DMS153 (cell line): ENCODE results near the gene MGP.

Experiments
- DNase-seq: peaks from one replicate; lab custom pipeline; 2025; lab: John Stamatoyannopoulos, UW

MGP gene

DNA sequence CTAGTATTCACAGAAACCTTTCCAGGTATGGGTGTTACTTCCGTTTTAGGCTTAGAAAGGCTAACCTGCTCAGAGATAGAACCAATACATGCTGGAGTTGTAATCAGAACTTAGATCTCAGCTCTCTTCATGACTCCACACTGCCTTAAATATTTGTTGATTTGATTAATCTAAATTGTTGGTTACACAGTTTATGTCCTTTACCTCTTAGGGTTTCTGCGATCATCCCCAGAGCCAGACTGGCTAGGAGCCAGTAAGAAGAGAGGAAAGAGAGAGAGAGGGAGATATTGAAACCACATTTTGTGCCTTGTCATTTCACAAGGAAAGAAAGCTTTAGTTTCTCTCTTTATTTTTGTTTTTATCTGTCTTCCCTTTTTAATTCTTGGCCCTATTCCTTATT, 16.8 kb upstream of the MGP start:
- no peak for DNase-seq

DNA sequence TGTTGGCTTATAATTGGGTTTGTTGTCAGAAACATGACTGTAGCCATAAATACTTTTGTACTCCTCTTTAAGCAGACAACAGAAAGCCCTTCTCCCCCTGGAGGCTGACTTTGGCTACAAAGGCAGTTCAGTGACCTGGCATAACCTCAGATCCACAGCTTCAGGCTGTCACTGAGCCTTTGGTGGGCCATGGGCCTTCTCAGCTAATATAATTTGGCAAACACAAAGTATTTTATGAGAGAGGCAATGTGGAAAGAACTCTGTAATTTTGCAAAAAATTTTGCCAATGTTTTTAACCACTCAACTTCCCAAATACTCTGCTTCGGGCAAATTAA, 15.5 kb upstream of the MGP start:
- no peak for DNase-seq

DNA sequence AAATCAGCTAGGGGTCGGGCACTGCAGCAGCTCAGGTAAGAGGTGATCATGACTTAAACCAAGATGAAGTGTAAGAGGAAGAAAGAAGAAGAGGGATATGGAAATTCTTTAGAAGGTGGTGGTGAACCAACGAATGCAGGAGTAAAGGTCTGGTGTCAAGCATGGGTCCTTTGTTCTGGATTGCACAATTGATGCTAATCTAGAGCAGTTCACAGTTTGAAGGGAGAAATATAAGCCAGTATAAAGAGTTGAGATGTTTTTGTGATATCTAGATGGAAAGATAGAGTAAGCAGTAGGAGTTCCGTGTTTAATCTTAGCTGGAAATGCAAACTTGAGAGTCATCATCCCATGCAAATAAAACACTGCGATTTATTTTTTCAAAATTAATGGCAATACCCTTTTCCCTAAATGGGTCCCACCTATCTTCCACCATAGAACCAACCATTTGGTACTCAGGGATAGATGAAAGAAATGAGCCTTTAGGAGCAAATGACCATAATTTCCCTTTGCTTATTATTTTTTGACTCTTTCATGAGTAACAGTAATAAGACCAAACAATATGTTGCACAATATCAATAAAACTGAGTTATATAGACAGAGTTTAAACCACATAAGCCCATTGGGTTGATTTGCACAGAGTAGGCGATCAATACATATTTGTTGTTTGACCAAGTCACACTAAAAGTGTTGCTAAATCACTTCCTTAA, 15.0 kb upstream of the MGP start:
- DNase-seq: no peak

GRCh38 chr12:14896521-14897169, 11.0 kb upstream of the MGP start:
- no peak for DNase-seq

GRCh38 chr12:14893506-14894250, 8.0 kb upstream of the MGP start:
- no peak for DNase-seq

DNA sequence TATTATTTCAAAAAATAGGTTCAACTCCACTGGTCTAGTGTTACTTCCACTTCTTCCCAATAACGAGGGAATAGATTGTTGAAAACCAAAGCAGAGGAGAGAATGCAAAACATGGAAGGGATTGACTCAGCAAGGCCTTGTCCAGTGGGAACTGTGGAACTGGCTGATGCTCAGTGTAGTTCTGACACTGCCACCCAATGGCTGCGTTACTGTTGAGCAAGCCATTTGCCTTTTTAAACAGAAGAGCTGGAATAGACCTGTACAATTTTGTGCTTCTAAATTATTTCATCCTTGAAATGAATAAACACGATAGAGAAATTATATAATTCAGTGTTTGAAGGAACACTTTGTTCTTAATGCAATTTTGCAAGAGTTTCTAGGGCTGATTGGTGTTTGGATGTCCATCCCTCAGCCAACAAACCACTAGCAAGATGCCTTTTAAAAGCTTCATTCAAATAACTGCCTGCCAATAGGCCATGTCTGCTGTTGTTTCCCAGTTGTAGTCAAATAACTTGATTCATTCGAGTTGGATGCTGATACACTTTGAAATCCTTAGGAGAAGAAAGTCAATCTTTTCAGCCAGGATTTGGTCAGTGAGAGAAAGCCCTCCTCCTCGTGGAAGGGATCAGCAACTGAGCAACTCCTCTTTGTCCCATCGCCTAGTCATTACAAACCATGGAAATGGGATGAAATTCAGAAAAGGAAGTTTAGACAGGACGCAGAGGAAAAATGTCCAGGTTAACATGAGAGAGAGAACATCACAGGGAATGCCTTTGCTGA, 7.3 kb upstream of the MGP start:
- no peak for DNase-seq

DNA sequence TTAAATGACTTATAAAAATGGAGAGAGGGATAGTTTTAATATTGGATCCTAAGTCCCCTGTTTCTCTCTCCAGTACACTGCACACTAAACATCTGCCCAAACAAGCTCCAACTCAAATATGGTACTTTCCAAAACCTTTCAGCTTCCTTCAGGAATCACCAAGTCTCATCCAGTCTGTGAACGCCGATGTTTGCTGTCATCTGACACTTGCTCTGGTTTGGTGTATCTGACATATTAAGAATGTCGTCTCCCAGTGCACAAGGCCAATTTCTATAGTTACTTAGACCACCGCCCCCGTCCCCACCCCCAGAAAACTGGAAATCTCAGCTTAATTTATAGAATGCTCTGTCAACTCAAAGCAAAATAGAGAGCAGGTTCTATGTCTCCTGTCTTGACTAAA, 5.0 kb upstream of the MGP start:
- DNase-seq: no peak

GRCh38 chr12:14886271-14886670, 617 bp upstream of the MGP start:
- peak; percentile 55 for DNase-seq

DNA sequence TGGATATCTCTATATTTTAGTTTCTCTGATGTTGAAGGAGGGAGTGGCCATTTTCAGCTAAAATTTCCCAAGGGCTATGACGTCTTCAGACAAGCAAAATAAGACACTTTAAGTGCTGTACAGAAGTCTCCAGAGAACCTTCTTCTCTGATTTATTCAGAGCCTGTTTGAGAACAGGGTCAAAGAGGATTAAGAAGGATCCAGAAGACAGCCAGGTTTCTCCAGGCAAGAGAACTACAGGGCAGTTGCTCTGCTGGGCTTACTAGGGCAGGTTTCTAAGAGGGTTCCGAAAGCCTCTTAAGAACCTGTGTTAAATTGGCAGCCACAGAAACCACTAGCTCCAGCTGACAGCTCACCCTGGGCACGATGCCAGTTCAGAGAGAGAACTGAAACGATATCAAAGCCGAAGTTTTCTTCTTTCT, 1.2 kb downstream of the MGP start:
- peak; percentile 21 for DNase-seq

- no peak for DNase-seq
Observed at GRCh38 chr12:14883686-14884085, 2.0 kb downstream of the MGP start.

DNA sequence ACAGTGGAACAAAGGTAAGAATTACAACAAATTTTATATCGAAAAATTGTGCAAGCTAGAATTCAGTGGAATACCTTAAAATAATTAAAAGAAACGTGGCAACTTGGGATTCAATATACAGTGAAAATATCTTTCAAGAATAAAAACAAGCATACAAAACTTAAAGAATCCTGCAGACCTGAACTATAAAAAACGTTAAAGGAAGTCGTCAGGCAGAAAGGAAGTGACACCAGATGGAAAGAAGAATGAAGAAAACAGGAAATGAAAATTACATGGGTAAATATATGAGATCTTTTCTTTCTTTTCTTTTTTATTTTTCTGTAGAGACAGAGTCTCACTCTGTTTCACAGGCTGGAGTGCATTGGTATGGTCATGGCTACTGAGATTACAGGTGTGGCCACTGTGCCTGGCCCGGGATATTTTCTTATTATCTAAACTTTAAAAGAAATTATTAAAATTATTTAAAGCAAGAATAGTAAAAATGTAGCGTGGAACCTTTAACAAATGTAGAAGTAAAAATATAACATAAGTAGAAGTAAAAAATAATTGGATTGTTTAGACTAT, 4.7 kb downstream of the MGP start:
- DNase-seq: no peak

- no peak for DNase-seq
Observed at GRCh38 chr12:14879222-14879933, 6.3 kb downstream of the MGP start.

- no peak for DNase-seq
Observed at GRCh38 chr12:14878488-14878887, 7.2 kb downstream of the MGP start.

GRCh38 chr12:14876833-14877232, 8.8 kb downstream of the MGP start:
- DNase-seq: no peak

- DNase-seq: no peak
Observed at GRCh38 chr12:14874882-14875281, 10.8 kb downstream of the MGP start.

DNA sequence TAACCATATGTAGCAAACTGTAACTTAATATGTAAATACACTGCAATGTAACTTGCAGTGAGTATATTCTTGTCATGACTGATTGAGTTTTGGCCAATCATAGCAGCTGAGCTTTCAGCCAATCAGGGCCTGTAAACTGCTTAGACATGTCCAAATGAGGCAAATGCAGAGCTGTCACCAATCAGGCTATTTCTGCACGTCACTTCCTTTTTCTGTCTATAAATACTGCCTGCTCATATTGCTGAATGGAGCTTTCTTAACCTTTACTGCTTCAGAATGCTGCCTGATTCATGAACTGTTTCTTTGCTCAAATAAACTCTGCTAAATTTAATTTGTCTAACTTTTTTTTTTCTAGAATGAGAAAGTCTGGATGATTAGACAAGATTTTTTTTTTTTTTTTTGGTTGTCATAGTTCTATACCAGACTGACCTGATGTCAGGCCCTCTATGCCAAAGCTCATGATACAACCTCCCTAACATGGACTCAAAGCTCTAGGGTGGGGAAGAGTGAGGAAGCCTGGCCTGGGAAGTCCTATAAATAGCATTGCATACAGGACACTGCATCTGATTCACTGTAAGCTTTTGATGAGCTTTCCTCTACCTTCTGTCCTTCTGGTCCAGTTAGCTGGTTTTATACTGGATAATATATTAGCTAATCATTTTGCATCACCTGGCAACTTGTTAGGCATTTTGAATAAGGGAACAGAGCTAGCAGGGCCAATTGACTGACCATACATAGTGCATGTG, 12.0 kb downstream of the MGP start:
- no peak for DNase-seq

- no peak for DNase-seq
Observed at GRCh38 chr12:14871886-14872285, 13.8 kb downstream of the MGP start.

DNA sequence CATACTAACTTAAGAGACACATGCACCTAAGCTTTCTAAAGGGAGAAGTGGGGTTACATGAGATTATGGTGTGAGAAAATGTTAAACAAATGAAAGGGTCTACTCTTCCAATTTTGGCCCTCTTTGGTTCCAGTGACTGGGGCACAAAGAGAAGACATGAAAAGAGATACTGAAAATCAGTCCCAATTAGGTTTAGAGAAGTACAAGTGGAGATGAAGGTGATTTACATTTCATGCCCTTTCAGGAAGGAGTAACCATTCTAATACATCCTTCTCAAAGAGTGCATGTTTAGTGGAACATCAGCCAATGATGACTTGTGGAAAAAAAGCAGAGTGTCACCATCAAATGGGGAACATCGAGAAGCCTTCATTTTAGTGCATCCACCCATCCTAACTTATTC, 14.4 kb downstream of the MGP start:
- no peak for DNase-seq

- DNase-seq: no peak
Observed at GRCh38 chr12:14868916-14869506, 16.6 kb downstream of the MGP start.

DNA sequence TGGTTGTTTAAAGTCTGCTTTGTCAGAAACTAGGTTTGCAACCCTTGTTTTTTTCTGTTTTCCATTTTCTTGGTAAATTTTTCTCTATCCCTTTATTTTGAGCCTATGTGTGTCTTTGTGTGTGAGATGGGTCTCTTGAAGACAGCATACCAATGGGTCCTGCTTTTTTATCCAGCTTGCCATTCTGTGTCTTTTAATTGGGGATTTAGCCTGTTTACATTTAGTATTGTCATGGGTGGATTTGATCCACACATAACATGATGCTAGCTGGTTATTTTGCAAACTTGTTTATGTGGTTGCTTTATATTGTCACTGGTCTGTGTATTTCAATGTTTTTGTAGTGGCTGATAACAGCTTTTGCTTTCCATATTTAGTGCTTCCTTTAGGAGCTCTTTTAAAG, 25.2 kb downstream of the MGP start:
- DNase-seq: no peak

- no peak for DNase-seq
Observed at GRCh38 chr12:14858513-14858912, 27.1 kb downstream of the MGP start.
